A673 (cell line): Measurements from ENCODE around the gene ADGB.

ENCODE experiments used
- CTCF ChIP-seq: fragments of 300-800, 200-600 bp; sonication (generic); conservative IDR thresholded peaks from 2 replicates; pipeline ENCODE4 v1.5.1; 2017; ENCODE audit warnings: low read depth, mild to moderate bottlenecking, antibody characterized with exemption, low read length, moderate library complexity, mixed read lengths
- EZH2 ChIP-seq: fragments of 200-600 bp; sonication (generic); IDR thresholded peaks from 2 replicates; pipeline ENCODE4 v1.6.1; 2017; ENCODE audit warnings: borderline replicate concordance, low read depth, mild to moderate bottlenecking, mixed read lengths, antibody characterized with exemption, low read length; ENCODE audit not compliant: poor library complexity, severe bottlenecking

- TF ChIP-seq CTCF (no peak), EZH2 (no peak)
Observed at GRCh38 chr6:146620655-146621054, 21.9 kb downstream of the ADGB start.
